ENCODE data around the gene OLFML2B. TPM values are rescaled to one million over a fixed set of nuclear protein-coding genes. Genes with fewer than 3 reads are reported as not detected.

Gene OLFML2B
- polyA plus RNA-seq, 1 of the 3 experiments (the other 2 are of a cell fraction): 7.3 TPM

- peak in 1 of 2 experiments; percentile 72; a peak in 2 of 4 replicates for TF ChIP-seq EP300 (IDR thresholded peaks at IDR 0.05; ENCODE audit: borderline replicate concordance in 1 of 2, low read depth in 1 of 2, low read length in 1 of 2)
- TF ChIP-seq FOXJ3 (CRISPR knock-in tag; IDR thresholded peaks at IDR 0.05): no peak
- TF ChIP-seq USF1 (IDR thresholded peaks at IDR 0.05; ENCODE audit: borderline replicate concordance, low read depth): no peak
- TF ChIP-seq FOSL2 (IDR thresholded peaks at IDR 0.05; ENCODE audit: borderline replicate concordance, low read depth): peak; percentile 82; the same call in 1 of the 2 replicates
- peak; percentile 19; the same call in 1 of the 2 replicates for TF ChIP-seq CTCF (IDR thresholded peaks at IDR 0.05)
- TF ChIP-seq RFX5 (IDR thresholded peaks at IDR 0.05; ENCODE audit: low read length): no peak
- peak; percentile 35; the same call in 1 of the 2 replicates for TF ChIP-seq TAF1 (IDR thresholded peaks at IDR 0.05; ENCODE audit: borderline replicate concordance, low read depth, low read length)
Measured at GRCh38 chr1:161962091-161962887, 61.4 kb downstream of the OLFML2B start (continued).

GRCh38 chr1:161958425-161958824, 65.2 kb downstream of the OLFML2B start:
- Histone ChIP-seq H3K4me1 (ENCODE audit: control insufficient read depth in 1 of 2, insufficient read depth in 2 of 2, low read depth in 1 of 2, low read length in 1 of 2) (peaks cover 35 to 66% of the 10 kb centered on the region in 2 experiments), H3F3A (replicated peaks; ENCODE audit: insufficient read depth) (peaks cover 37% of the 10 kb centered on the region), H3K27me3 (ENCODE audit: insufficient read depth) (no peaks in the 10 kb centered on the region), H3K79me2 (ENCODE audit: insufficient read depth) (no peaks in the 10 kb centered on the region), H3K4me2 (no peak overlapping the region), H3K4me3 (ENCODE audit: low read depth in 2 of 2, low read length in 1 of 2) (no peak overlapping the region), H3K27ac (ENCODE audit: low read depth in 2 of 2, low read length in 1 of 2) (no peak overlapping the region), H2AFZ (ENCODE audit: low read depth) (no peak overlapping the region), H3K9me3 (no peaks in the 10 kb centered on the region), H3K9me2 (no peaks in the 10 kb centered on the region), H3K9ac (no peak overlapping the region), H4K20me1 (ENCODE audit: insufficient read depth) (no peaks in the 10 kb centered on the region), H3K36me3 (replicated peaks in 1 of 2; ENCODE audit: control insufficient read depth in 1 of 2, insufficient read depth in 2 of 2, low read length in 1 of 2) (peaks cover 0 to 8% of the 10 kb centered on the region in 2 experiments)
- 68% methylated on average over 7 of the region's 7 CpGs for WGBS (ENCODE audit: low lambda C conversion rate)
- POLR2A ChIA-PET: no interaction called here
- peak; percentile 70 for TF ChIP-seq TCF12 (IDR thresholded peaks at IDR 0.05)
- peak; percentile 31; the same call in 1 of the 2 replicates for TF ChIP-seq FOSL2 (IDR thresholded peaks at IDR 0.05; ENCODE audit: borderline replicate concordance, low read depth)
- no peak for TF ChIP-seq RFX5 (IDR thresholded peaks at IDR 0.05; ENCODE audit: low read length)
- TF ChIP-seq, protein P1, sequence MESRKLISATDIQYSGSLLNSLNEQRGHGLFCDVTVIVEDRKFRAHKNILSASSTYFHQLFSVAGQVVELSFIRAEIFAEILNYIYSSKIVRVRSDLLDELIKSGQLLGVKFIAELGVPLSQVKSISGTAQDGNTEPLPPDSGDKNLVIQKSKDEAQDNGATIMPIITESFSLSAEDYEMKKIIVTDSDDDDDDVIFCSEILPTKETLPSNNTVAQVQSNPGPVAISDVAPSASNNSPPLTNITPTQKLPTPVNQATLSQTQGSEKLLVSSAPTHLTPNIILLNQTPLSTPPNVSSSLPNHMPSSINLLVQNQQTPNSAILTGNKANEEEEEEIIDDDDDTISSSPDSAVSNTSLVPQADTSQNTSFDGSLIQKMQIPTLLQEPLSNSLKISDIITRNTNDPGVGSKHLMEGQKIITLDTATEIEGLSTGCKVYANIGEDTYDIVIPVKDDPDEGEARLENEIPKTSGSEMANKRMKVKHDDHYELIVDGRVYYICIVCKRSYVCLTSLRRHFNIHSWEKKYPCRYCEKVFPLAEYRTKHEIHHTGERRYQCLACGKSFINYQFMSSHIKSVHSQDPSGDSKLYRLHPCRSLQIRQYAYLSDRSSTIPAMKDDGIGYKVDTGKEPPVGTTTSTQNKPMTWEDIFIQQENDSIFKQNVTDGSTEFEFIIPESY (IDR thresholded peaks at IDR 0.05; ENCODE audit: borderline replicate concordance, low read depth): no peak
- TF ChIP-seq, protein P2, sequence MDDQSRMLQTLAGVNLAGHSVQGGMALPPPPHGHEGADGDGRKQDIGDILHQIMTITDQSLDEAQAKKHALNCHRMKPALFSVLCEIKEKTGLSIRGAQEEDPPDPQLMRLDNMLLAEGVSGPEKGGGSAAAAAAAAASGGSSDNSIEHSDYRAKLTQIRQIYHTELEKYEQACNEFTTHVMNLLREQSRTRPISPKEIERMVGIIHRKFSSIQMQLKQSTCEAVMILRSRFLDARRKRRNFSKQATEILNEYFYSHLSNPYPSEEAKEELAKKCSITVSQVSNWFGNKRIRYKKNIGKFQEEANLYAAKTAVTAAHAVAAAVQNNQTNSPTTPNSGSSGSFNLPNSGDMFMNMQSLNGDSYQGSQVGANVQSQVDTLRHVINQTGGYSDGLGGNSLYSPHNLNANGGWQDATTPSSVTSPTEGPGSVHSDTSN (IDR thresholded peaks at IDR 0.05): peak; percentile 76
- peak in 1 of 2 experiments; percentile 42; a peak in 1 of 4 replicates for TF ChIP-seq EP300 (IDR thresholded peaks at IDR 0.05; ENCODE audit: borderline replicate concordance in 1 of 2, low read depth in 1 of 2, low read length in 1 of 2)
- TF ChIP-seq NFIC (IDR thresholded peaks at IDR 0.05; ENCODE audit: borderline replicate concordance): peak; percentile 57
- TF ChIP-seq JUND (IDR thresholded peaks at IDR 0.05): peak; percentile 35; the same call in 1 of the 2 replicates
- CTCF ChIA-PET: interaction anchor here (1.5 kb wide), 1 partner anchor 79 kb away, joined by 3 read pairs; no protein-coding TSS in a partner anchor
- DNase-seq: no peak

Data from SK-N-SH (cell line).